Epithelial cell of proximal tubule (primary cell): ENCODE results near the gene CAPRIN1. TPM values are rescaled to one million over a fixed set of nuclear protein-coding genes. Genes with fewer than 3 reads are reported as not detected.

Source experiments
- DNase-seq: peaks from one replicate; pipeline ENCODE4 v3.0.0-alpha.2; 2011; ENCODE audit warnings: low read depth
- H3K4me3 ChIP-seq: 2 replicates; pipeline ENCODE4 v1.5.1; 2011; ENCODE audit warnings: low read depth, mild to moderate bottlenecking, low read length
- CTCF ChIP-seq: conservative IDR thresholded peaks from 2 replicates; pipeline ENCODE4 v1.5.1; 2012; ENCODE audit warnings: low read depth, mild to moderate bottlenecking, low read length
- total RNA-seq: library from RNA; depleted of rRNA; stranded (reverse); fragments of >200 nt; gene quantifications from 2 replicates; pipeline ENCODE4 v1.2.3, GENCODE V29; 2015

The CAPRIN1 gene
- total RNA-seq, 1 donor from 2014 or later: 172 TPM

- no peak for DNase-seq
- TF ChIP-seq CTCF: no peak
- H3K4me3 ChIP-seq: no peak overlapping the region
Observed at GRCh38 chr11:34149274-34149673, 97.7 kb downstream of the CAPRIN1 start.

GRCh38 chr11:34149786-34150185 is 98.3 kb downstream of the CAPRIN1 start:
- no peak overlapping the region for H3K4me3 ChIP-seq
- DNase-seq: no peak
- TF ChIP-seq CTCF: peak; percentile 44

GRCh38 chr11:34150494-34151151 is 99.1 kb downstream of the CAPRIN1 start:
- no peak overlapping the region for H3K4me3 ChIP-seq
- no peak for DNase-seq
- TF ChIP-seq CTCF: no peak

Other genes starting within 250 kb of the CAPRIN1 start
- gene LMO2, start 159.7 kb upstream of the CAPRIN1 start, total RNA-seq: 1.5 and 3.3 TPM in 2 replicates
- 19.8 and 36.8 TPM in 2 replicates for gene NAT10, start 53.9 kb downstream of the CAPRIN1 start, total RNA-seq